Measurements from ENCODE around the gene BLM.
A peak's percentile ranks its signal among the peaks of the same experiment; 100 is the strongest.
"Not testable (repeated sequence)": the region's sequence is repeated elsewhere in the genome, so short reads cannot be mapped to it uniquely, and the experiment has no call there.

The BLM gene

GRCh38 chr15:90740545-90740944 is 23.4 kb downstream of the BLM start:
- DNase-seq (ENCODE audit: low spot score) = not testable (repeated sequence)

GRCh38 chr15:90742087-90742486 is 24.9 kb downstream of the BLM start:
- no peak for DNase-seq (ENCODE audit: low spot score)

- DNase-seq (ENCODE audit: low spot score) = no peak
Observed at GRCh38 chr15:90743407-90743806, 26.3 kb downstream of the BLM start.

GRCh38 chr15:90744759-90745402 is 27.7 kb downstream of the BLM start:
- DNase-seq (ENCODE audit: low spot score) = no peak

GRCh38 chr15:90749754-90750153 is 32.6 kb downstream of the BLM start:
- no peak for DNase-seq (ENCODE audit: low spot score)

DNA sequence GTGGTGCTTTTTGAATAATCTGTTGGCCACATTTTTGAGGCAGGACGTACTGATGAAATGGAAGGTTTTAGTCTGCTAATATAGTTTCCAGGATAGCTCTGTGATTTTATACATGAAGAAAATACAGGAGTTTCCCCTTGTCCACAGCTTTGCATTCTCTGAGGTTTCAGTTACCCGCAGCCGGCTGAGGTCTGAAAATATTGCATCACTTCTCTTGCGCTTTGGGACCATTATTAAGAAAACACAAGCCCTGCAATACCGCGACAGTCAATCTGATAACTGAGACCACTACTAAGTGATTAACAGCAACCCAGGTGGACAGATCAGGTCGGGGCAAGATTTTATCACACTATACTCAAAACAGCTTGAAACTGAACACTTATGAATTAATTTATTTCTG is 33.0 kb downstream of the BLM start:
- DNase-seq (ENCODE audit: low spot score) = no peak

- no peak for DNase-seq (ENCODE audit: low spot score)
Observed at GRCh38 chr15:90751300-90751825, 34.2 kb downstream of the BLM start.

DNA sequence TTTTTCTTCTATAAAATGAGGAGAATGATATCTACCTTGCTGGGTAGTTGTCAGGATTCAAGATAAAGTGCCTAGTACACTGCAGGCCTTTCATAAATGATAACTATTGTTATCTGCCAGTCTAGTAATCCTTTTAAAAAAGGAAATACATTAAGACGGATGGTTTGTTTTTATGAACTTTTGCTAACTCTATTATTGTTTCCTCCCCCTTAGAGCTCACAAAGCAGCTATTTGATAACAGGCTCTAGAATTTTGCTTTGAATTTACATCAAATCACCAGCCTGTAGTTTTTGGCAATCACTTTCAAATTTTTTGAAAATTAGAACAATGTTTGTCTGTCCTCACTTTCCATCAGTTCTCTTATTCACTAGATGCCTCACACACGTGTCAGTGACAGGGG is 39.8 kb downstream of the BLM start:
- DNase-seq (ENCODE audit: low spot score) = no peak

GRCh38 chr15:90757461-90757860 is 40.3 kb downstream of the BLM start:
- DNase-seq (ENCODE audit: low spot score) = no peak

- DNase-seq (ENCODE audit: low spot score) = no peak
Observed at GRCh38 chr15:90760661-90761232, 43.6 kb downstream of the BLM start.

DNA sequence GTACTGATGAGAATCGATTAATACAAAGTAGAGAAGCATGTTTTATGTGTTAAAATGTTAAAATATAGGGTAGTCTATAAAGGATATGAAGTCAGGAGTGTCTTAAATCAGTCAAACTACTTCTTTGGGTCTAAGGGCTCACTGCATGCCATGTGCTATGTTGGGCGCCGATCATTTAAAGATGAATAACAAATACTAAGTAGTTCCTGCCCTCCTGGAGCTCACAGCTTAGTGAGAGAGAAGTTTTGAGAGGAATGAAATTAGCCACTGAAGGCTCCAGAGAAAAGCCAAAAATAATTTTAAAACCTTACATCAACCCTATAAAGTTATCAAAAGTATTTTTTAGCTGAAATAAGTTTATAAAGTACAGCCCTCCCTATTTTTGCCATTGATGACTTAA is 44.5 kb downstream of the BLM start:
- DNase-seq (ENCODE audit: low spot score) = no peak

DNA sequence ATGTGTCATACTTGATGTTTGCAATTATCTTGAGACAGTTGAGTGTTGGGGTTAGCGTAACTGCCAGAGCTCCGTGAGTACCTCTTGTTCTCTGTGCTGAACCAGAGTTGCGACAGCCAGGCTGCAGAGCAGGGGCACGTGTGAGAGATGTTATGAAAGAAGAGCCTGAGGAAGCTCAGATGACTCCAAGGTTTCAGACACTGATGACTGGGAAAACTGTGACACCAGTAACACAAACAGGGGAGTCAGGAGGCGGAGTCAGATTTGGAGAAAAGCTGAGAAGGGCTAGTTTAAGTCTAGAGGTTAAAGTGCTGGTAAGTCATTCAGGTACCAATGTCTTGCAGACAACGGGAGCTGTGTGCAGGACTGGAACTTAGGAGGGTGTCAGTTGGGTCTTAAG is 45.0 kb downstream of the BLM start:
- peak; percentile 25 for DNase-seq (ENCODE audit: low spot score)

GRCh38 chr15:90763366-90764099 is 46.4 kb downstream of the BLM start:
- DNase-seq (ENCODE audit: low spot score) = no peak

GRCh38 chr15:90765531-90765930 is 48.4 kb downstream of the BLM start:
- no peak for DNase-seq (ENCODE audit: low spot score)

- no peak for DNase-seq (ENCODE audit: low spot score)
Observed at GRCh38 chr15:90765966-90766365, 48.8 kb downstream of the BLM start.

GRCh38 chr15:90769375-90769774 is 52.2 kb downstream of the BLM start:
- no peak for DNase-seq (ENCODE audit: low spot score)

GRCh38 chr15:90773485-90773884 is 56.3 kb downstream of the BLM start:
- DNase-seq (ENCODE audit: low spot score) = no peak

- DNase-seq (ENCODE audit: low spot score) = peak; percentile 59
Observed at GRCh38 chr15:90774731-90775514, 57.8 kb downstream of the BLM start.

DNA sequence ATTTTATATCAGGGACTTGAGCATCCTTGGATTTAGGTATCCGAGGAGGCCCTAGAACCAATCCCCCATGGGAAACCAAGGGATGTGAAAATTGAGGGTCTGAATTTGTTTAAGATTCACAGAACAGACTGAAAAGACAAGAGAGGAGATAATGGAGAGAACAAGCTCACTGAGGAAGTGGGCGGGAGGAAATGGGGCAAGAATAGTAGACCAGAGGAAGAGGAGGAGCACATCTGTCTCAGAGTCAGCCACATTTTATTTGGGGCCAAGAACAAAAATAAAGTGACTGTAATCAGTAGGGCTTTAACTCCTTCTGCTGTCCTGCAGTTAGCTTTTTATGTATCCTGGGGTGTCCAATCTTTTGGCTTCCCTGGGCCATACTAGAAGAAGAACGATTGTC is 63.8 kb downstream of the BLM start:
- no peak for DNase-seq (ENCODE audit: low spot score)

- no peak for DNase-seq (ENCODE audit: low spot score)
Observed at GRCh38 chr15:90782442-90782841, 65.3 kb downstream of the BLM start.

- no peak for DNase-seq (ENCODE audit: low spot score)
Observed at GRCh38 chr15:90787881-90788280, 70.7 kb downstream of the BLM start.

- no peak for DNase-seq (ENCODE audit: low spot score)
Observed at GRCh38 chr15:90789462-90789861, 72.3 kb downstream of the BLM start.

- no peak for DNase-seq (ENCODE audit: low spot score)
Observed at GRCh38 chr15:90790057-90790456, 72.9 kb downstream of the BLM start.

All from AG08396 (cell line).